GM19372 (cell line): ENCODE measurements around the gene PLCB1.
A peak's percentile ranks its signal among the peaks of the same experiment; 100 is the strongest.
"Not testable (repeated sequence)": the region's sequence is repeated elsewhere in the genome, so short reads cannot be mapped to it uniquely, and the experiment has no call there.

ENCODE experiments used
- ATAC-seq: cut with Tn5 transposase; IDR thresholded peaks from one replicate; pipeline ENCODE4 v1.9.1; 2021; ENCODE audit warnings: mild to moderate bottlenecking, low read depth, moderate library complexity; ENCODE audit not compliant: unreplicated experiment

PLCB1 gene

DNA sequence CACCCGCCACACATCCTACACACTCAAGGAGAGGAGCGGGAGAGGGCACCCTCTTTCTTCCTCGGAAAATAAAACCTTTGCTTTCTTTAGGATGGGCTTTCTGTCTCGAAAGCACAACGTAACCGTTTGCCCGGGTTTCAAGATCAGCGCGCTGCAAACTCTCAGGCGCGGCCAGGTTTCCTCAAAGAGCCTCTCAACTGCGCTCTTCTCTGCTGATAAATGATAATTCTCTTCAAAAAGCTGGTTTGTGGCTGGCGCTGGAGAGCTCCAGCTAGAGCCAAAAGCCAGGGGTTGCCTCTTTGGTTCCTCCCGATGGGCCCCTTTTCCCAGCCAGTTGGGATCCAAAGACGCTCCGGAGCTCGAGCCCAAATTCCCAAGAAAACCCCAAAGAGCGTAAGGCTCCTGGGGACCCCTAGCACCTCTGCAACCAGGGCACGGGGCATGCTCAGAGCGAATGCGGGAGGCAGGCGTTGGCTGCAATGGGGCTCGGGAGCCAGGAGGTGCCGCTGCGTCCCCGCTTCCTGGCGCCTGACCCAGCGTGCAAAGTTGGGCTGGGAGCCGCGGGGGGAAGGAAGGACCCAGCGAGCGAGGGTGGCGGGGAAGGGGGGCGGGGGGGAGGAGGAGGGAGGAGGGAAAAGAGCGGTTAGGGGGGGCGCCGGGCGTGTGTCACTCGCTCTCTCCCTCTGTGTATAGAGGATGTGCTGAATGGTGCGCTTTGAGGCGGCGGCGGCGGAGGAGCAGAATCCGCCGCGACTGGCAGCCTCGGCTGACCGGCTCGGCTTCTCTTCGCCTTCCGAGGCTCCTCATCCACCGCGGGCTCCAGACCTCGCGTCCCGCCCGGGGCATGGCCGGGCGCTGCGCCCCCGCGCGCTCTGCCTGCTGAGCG lies at the start of gene PLCB1:
Gene PLCB1 (plus strand): TSS at position 669 of the 886 bp plus-strand sequence. CDS start 386 bp downstream, outside the sequence.
- ATAC-seq = peak; percentile 81

- ATAC-seq = no peak
Measured at GRCh38 chr20:8082989-8083388, 49.1 kb upstream of the PLCB1 start.

GRCh38 chr20:8089668-8090067 lies 42.4 kb upstream of the PLCB1 start:
- ATAC-seq = no peak

DNA sequence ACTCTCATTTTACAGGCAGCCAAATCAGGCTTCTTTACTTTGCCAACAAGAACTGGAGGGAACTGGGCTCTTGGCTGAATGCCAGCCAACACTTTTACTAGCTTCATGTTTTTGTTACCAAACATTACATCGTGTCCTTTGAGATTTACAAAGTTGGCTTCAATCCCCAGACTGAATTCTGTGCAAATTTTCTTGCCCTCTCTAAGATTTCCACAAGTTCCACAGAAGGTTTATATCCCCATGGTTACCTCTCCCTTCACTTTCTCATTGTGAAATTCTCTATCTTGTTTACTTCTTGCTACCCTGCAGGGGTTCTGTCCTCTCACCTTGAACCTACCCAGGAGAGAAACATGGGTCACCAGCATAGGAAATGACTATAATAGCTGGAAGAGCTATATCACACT lies 37.6 kb upstream of the PLCB1 start:
- ATAC-seq = no peak

GRCh38 chr20:8094850-8095249 lies 37.2 kb upstream of the PLCB1 start:
- no peak for ATAC-seq

- ATAC-seq = no peak
Measured at GRCh38 chr20:8095648-8096572, 36.2 kb upstream of the PLCB1 start.

DNA sequence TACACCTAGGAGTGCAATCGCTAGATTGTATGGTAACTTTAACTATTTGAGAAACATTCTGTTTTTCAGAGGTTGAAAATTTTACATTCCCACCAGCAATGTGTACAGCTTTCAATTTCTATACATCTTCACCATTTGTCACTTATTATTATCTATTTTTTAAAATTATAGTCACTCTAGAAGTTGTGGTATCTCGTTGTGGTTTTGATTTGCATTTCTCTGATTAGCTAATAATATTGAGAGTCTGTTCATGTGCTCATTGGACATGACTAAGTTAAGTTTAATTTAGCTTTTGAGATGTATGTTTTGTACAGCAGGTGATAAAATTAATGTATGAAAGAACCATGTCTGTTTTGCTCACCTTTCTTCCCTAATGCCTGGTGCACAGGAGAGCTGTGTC lies 34.8 kb upstream of the PLCB1 start:
- ATAC-seq = no peak

- no peak for ATAC-seq
Measured at GRCh38 chr20:8104252-8104651, 27.8 kb upstream of the PLCB1 start.

DNA sequence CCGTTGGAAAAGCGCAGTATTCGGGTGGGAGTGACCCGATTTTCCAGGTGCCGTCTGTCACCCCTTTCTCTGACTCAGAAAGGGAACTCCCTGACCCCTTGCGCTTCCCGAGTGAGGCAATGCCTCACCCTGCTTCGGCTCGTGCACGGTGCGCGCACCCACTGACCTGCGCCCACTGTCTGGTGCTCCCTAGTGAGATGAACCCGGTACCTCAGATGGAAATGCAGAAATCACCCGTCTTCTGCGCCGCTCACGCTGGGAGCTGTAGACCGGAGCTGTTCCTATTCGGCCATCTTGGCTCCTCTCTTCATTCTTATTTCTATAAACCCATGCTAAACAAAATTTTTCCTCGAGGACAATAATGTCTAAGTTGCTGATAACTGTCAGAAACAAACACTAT lies 17.5 kb upstream of the PLCB1 start:
- ATAC-seq = not testable (repeated sequence)

DNA sequence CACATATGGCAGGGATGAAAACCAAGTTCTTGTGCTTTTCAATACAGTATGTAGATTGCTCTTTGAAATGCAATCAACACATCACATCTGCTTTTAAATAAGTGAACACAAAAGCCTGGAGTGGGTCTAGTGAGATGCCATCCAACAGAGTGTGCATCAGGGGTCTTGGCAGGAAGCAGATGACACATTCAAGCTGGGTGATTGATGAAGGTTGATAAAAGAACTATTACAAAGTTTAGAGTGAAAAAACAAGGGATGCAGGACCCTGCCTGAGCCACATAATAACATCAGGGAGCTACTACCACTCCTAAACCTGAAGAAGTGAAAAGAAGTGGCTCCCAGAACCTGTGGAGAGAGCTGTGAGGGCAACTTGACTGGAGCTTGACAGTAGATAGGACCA lies 16.6 kb upstream of the PLCB1 start:
- ATAC-seq = no peak

DNA sequence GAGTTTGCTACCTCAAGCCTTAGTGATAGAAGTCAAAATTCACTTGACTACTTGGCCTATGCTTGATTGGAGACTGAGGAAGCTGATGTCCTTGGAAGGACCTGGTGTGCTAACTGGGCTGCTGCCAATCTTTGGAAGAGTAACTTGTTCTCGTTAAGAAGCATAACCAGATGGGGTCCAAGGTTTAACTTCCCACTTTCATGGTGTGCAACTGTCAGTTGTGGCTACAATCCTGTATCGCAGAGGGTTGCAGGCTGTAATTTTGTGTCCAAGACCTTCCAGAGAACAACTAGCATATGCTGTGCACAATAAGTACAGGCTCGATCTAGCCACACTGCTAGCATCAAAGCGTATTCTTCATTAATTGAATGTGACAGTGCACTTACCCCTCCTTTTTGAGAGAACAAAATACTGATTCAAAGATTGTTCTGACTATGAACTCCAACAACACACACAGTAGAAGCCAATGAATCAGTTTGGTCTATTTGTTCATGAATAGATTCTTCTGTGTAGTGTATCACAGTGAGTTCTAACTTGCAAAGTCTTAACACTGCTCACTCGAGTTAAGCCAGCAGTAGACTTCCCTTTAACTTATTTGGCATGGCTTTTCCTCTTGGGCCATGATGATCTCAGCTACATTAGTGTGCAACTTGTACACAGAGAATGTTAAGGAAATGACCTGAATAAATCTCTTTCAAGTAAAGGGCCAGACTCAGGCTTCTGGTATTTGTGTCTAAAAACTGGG lies 15.8 kb upstream of the PLCB1 start:
- no peak for ATAC-seq

GRCh38 chr20:8117636-8118035 lies 14.4 kb upstream of the PLCB1 start:
- ATAC-seq = no peak

DNA sequence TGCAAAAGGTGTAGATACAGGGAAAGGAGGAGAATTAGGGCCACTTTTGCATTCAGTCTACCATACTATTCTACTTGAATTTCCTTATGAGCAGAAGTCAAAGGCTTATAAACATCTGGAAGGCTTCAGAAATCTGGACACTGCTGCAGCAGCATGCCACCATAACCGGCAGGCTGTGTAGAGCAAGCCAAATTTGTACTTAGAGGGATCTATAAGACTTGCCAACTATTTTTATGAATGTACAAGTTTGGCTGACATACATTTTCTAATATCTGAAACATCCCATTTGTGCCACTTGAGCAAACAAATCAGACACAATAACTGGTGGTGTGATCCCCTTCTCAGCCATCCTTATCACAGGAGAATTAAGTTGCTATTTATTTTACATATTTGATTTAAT lies 14.0 kb upstream of the PLCB1 start:
- ATAC-seq = no peak

DNA sequence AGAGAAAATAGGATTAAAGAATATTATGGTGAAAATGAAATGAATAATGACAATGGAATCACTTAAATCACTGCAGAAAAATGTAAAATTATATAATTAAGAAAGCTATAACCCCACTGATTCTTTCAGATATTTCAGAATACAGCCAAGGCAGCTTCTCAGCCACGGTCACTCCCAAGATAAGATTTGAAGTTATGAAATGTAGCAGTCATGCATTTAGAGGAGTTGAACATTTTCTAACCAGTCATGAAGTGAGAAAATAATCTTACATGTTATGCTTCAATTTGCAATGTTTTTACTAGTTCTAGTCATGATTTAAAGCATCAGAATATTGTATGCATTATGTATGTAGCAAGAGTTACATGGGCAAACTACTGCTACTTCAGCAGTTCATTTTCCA lies 13.3 kb upstream of the PLCB1 start:
- ATAC-seq = no peak

- ATAC-seq = no peak
Measured at GRCh38 chr20:8121666-8122065, 10.4 kb upstream of the PLCB1 start.

GRCh38 chr20:8124639-8125038 lies 7.4 kb upstream of the PLCB1 start:
- ATAC-seq = no peak

DNA sequence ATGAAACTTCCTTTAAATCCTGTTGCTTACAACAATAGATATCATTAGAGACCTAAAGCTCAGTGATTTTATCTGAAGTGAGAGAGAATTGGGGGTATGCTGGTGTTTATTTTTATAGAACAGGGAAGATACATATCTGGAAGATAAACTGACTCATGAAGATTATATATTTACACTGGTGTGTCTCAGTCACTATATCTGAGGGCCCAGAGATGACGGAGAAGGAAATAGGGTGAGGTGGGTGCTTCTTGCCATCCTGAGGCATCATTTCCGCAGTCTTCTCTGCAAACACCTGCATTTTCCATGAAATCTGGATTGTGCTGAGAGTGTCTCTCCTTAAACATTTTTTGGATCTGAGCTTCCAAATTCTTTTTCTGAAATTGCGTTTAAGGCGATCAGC lies 5.9 kb upstream of the PLCB1 start:
- ATAC-seq = no peak

GRCh38 chr20:8126841-8127378 lies 5.2 kb upstream of the PLCB1 start:
- ATAC-seq = no peak

- ATAC-seq = peak; percentile 24
Measured at GRCh38 chr20:8127553-8128255, 4.4 kb upstream of the PLCB1 start.
